Body of pancreas (tissue), 4 donors: ENCODE measurements around the gene HARBI1. TPM values are rescaled to one million over a fixed set of nuclear protein-coding genes. Genes with fewer than 3 reads are reported as not detected.
A peak's percentile ranks its signal among the peaks of the same experiment; 100 is the strongest.

Source experiments
- ATAC-seq: fragments of 150-250 bp; one replicate; pipeline ENCODE4 v1.9.1; 2016
- DNase-seq, 4 donors: peaks; one replicate each; pipeline ENCODE4 v3.0.0-alpha.2; 2019
- H3K27ac ChIP-seq, 4 donors: fragments of 200-600 bp; sonication (generic); 1 replicate in 3 of 4; 2 replicates in 1 of 4; pipeline versions ENCODE4 v1.5.1 to v1.6.1; 2016 to 2019; ENCODE audit warnings: mild to moderate bottlenecking in 1 of 4, mixed read lengths in 1 of 4, moderate library complexity in 1 of 4
- H3K27me3 ChIP-seq, 2 donors: fragments of 200-600 bp; sonication (generic); one replicate each; pipeline ENCODE4 v1.6.0; 2016; ENCODE audit warnings: mild to moderate bottlenecking in 1 of 2
- H3K36me3 ChIP-seq, 2 donors: fragments of 200-600 bp; sonication (generic); replicated peaks in 1 of 2; 2 replicates each; pipeline ENCODE4 v1.5.1; 2016; ENCODE audit warnings: low read depth in 2 of 2; ENCODE audit not compliant: insufficient read depth in 1 of 2
- H3K4me1 ChIP-seq: fragments of 200-600 bp; sonication (generic); one replicate; pipeline ENCODE4 v1.6.0; 2016
- H3K4me3 ChIP-seq, 2 donors: fragments of 200-600 bp; sonication (generic); 1 replicate in 1 of 2; 2 replicates in 1 of 2; pipeline ENCODE4 v1.5.1; 2016 to 2019
- H3K9me3 ChIP-seq, 3 donors: fragments of 200-600 bp; sonication (generic); 1 replicate in 2 of 3; 2 replicates in 1 of 3; pipeline ENCODE4 v1.5.1; 2016
- CTCF ChIP-seq, 7 experiments: fragments of 450-650 bp in 4 of 7; fragments of 200-600 bp in 3 of 7; sonication (generic) in 3 of 7; IDR thresholded peaks; one replicate each; pipeline ENCODE4 v1.5.1; 2016 to 2019; ENCODE audit warnings: antibody characterized with exemption in 7 of 7
- POLR2A ChIP-seq, 3 donors: fragments of 450-650 bp; IDR thresholded peaks; one replicate each; pipeline ENCODE4 v1.6.1; 2016; ENCODE audit warnings: antibody characterized with exemption in 3 of 3, mild to moderate bottlenecking in 2 of 3
- WGBS, 2 donors: methylation state at CpG; one replicate each; pipeline ENCODE4 v1.1.5; 2017; 5-methylcytosine and 5-hydroxymethylcytosine counted together
- intact Hi-C: fragments of 100-400 bp; cut with DNase I; formaldehyde crosslinking; loops from one replicate; pipeline ENCODE4 v1.15.1; 2023
- total RNA-seq, 2 donors: library from RNA; depleted of rRNA; stranded (reverse); fragments of >200 nt; gene quantifications; one replicate each; pipeline ENCODE4 v1.1.0, GENCODE V29; 2016

Gene HARBI1
- total RNA-seq, 2 donors from 2014 or later: 2.0 to 2.6 TPM

- ATAC-seq: no peak
- H3K36me3 ChIP-seq: no peaks in the 10 kb centered on the region
- no peak for TF ChIP-seq POLR2A (IDR thresholded peaks at IDR 0.05)
- no peak for TF ChIP-seq CTCF (IDR thresholded peaks at IDR 0.05)
- H3K9me3 ChIP-seq: no peaks in the 10 kb centered on the region
- peak overlapping the region; percentile 95 to 99 for H3K4me3 ChIP-seq
- intact Hi-C loops: no loop called here
- no peaks in the 10 kb centered on the region for H3K27me3 ChIP-seq
- 0% methylated on average over 9 of the region's 9 CpGs for WGBS, 2 donors
- DNase-seq: no peak
- H3K4me1 ChIP-seq: peaks cover 35% of the 10 kb centered on the region
- peak overlapping the region; percentile 90 to 100 (median 97) for H3K27ac ChIP-seq
These were observed 916 bp upstream of the HARBI1 start for GRCh38 chr11:46617972-46618314.

GRCh38 chr11:46616551-46617133 is 385 bp downstream of the HARBI1 start:
- ATAC-seq (peak; percentile 26), DNase-seq (no peak)
- intact Hi-C loops: no loop called here
- no peaks in the 10 kb centered on the region for H3K27me3 ChIP-seq
- no peaks in the 10 kb centered on the region for H3K36me3 ChIP-seq
- peaks cover 42% of the 10 kb centered on the region for H3K4me1 ChIP-seq
- peak overlapping the region; percentile 95 to 99 for H3K4me3 ChIP-seq
- 1 to 2% methylated on average over 14 to 15 of the region's 15 CpGs for WGBS, 2 donors
- peak overlapping the region; percentile 90 to 100 (median 97) for H3K27ac ChIP-seq
- TF ChIP-seq POLR2A (IDR thresholded peaks at IDR 0.05) (peak in 2 of 3 donors; percentile 80 to 85), CTCF (IDR thresholded peaks at IDR 0.05) (no peak)
- no peaks in the 10 kb centered on the region for H3K9me3 ChIP-seq

GRCh38 chr11:46615756-46616155 is 1.3 kb downstream of the HARBI1 start:
- intact Hi-C loops: no loop called here
- Histone ChIP-seq H3K9me3 (no peaks in the 10 kb centered on the region), H3K27me3 (no peaks in the 10 kb centered on the region), H3K27ac (peak overlapping the region in 1 of 4 donors; percentile 90), H3K4me1 (peaks cover 48% of the 10 kb centered on the region), H3K36me3 (no peaks in the 10 kb centered on the region), H3K4me3 (no peak overlapping the region)
- no peak for DNase-seq
- 95 to 96% methylated on average over 6 to 7 of the region's 7 CpGs for WGBS, 2 donors
- TF ChIP-seq CTCF (IDR thresholded peaks at IDR 0.05) (no peak), POLR2A (IDR thresholded peaks at IDR 0.05) (no peak)
- no peak for ATAC-seq

GRCh38 chr11:46612326-46612725 is 4.7 kb downstream of the HARBI1 start:
- TF ChIP-seq CTCF (IDR thresholded peaks at IDR 0.05) (no peak), POLR2A (IDR thresholded peaks at IDR 0.05) (no peak)
- Histone ChIP-seq H3K4me1 (peaks cover 31% of the 10 kb centered on the region), H3K36me3 (no peaks in the 10 kb centered on the region), H3K9me3 (no peaks in the 10 kb centered on the region), H3K27ac (no peak overlapping the region), H3K4me3 (no peak overlapping the region), H3K27me3 (no peaks in the 10 kb centered on the region)
- no peak for ATAC-seq
- intact Hi-C loops: no loop called here
- DNase-seq: no peak
- 71 to 90% methylated on average over 2 of the region's 2 CpGs for WGBS, 2 donors
